Spleen (tissue), 11 donors: Measurements from ENCODE around the gene GRIK1. TPM values are rescaled to one million over a fixed set of nuclear protein-coding genes. Genes with fewer than 3 reads are reported as not detected.

Experiments
- DNase-seq: peaks from one replicate; pipeline ENCODE4 v3.0.0-alpha.2; 2020
- H3K27ac ChIP-seq, 8 donors: fragments of 200-600 bp; sonication (generic) in 7 of 8; 1 replicate in 4 of 8; 2 replicates in 4 of 8; pipeline versions ENCODE4 v1.5.0 to v1.8.0; 2016 to 2021; ENCODE audit warnings: inconsistent platforms in 4 of 8, mild to moderate bottlenecking in 4 of 8, moderate library complexity in 1 of 8
- H3K27me3 ChIP-seq, 7 donors: fragments of 200-600 bp; sonication (generic) in 6 of 7; replicated peaks in 1 of 7; 1 replicate in 4 of 7; 2 replicates in 3 of 7; pipeline versions ENCODE4 v1.5.0 to v1.8.0; 2016 to 2021; ENCODE audit warnings: inconsistent platforms in 3 of 7, mild to moderate bottlenecking in 1 of 7
- H3K36me3 ChIP-seq, 6 donors: fragments of 200-600 bp; sonication (generic) in 5 of 6; 1 replicate in 4 of 6; 2 replicates in 2 of 6; pipeline versions ENCODE4 v1.5.0 to v1.8.0; 2016 to 2021; ENCODE audit warnings: inconsistent platforms in 2 of 6
- H3K4me1 ChIP-seq, 6 donors: fragments of 200-600 bp; sonication (generic) in 5 of 6; 1 replicate in 3 of 6; 2 replicates in 3 of 6; pipeline versions ENCODE4 v1.5.0 to v1.8.0; 2016 to 2021; ENCODE audit warnings: inconsistent platforms in 3 of 6
- H3K4me3 ChIP-seq, 8 donors: fragments of 200-600 bp; sonication (generic) in 7 of 8; 1 replicate in 4 of 8; 2 replicates in 4 of 8; pipeline versions ENCODE4 v1.5.0 to v1.8.0; 2016 to 2021; ENCODE audit warnings: inconsistent platforms in 4 of 8, mild to moderate bottlenecking in 4 of 8, moderate library complexity in 2 of 8
- H3K9me3 ChIP-seq, 8 donors: fragments of 200-600 bp; sonication (generic) in 7 of 8; 1 replicate in 4 of 8; 2 replicates in 4 of 8; pipeline versions ENCODE4 v1.5.0 to v1.8.0; 2016 to 2021; ENCODE audit warnings: inconsistent platforms in 4 of 8
- POLR2A ChIP-seq, 3 donors: fragments of 450-650 bp; IDR thresholded peaks; one replicate each; pipeline ENCODE4 v1.5.1; 2017; ENCODE audit warnings: antibody characterized with exemption in 3 of 3, mild to moderate bottlenecking in 1 of 3
- POLR2AphosphoS5 ChIP-seq, 3 donors: sonication (generic); formaldehyde crosslinking; IDR thresholded peaks; one replicate each; pipeline ENCODE4 v1.5.1; 2017; ENCODE audit warnings: antibody characterized with exemption in 3 of 3
- WGBS, 5 donors: extraction: QIAGEN DNeasy Blood & Tissue Kit in 3 of 5; methylation state at CpG; one replicate each; pipeline versions ENCODE4 v1.1.5 to v1.1.7; 2013 to 2018; 5-methylcytosine and 5-hydroxymethylcytosine counted together
- intact Hi-C: fragments of 100-400 bp; cut with DNase I; formaldehyde crosslinking; loops from one replicate; pipeline ENCODE4 v1.15.0; 2023; ENCODE audit warnings: low total_unique reads
- polyA plus RNA-seq, 3 donors: library from polyadenylated mRNA; stranded (reverse); fragments of 200-250 nt; gene quantifications; one replicate each; pipeline ENCODE4 v1.2.1, GENCODE V29; 2013
- total RNA-seq, 7 donors: library from RNA; depleted of rRNA in 3 of 7; stranded (reverse); fragments of >200 nt in 3 of 7; fragmentation: NEBNext Ultra II Directional in 4 of 7; extraction: Animal tissue kit (Norgen Biotek cat#: 25700) in 4 of 7; gene quantifications; one replicate each; pipeline versions ENCODE4 v1.1.0 to v1.2.1, GENCODE V29; 2016 to 2021
- TF ChIP-seq, protein P1 (sequence below), 11 experiments: fragments of 200-600 bp in 7 of 11; fragments of 450-650 bp in 4 of 11; sonication (generic) in 4 of 11; IDR thresholded peaks in 8 of 11; conservative IDR thresholded peaks in 3 of 11; 1 replicate in 7 of 11; 2 replicates in 4 of 11; pipeline versions ENCODE4 v1.4.0 to v1.8.0; 2016 to 2021; ENCODE audit warnings: antibody characterized with exemption in 11 of 11, inconsistent platforms in 4 of 11, mild to moderate bottlenecking in 1 of 11
- donor health status: healthy with polysubstance abuse.
- donor health status: DM: no; HTN: no; CAD: no; lungs with moderate emphysema.
- donor health status: DM: no; HTN: no; CAD: no.
- donor health status: Bipolar disorder and iron deficiency.
- donor health status: healthy.
- donor health status: DM: no; HTN: no; CAD: no.
- donor health status: DM: yes; HTN: yes; CAD: no.

Gene GRIK1
- total and polyA plus RNA-seq, 10 donors: 0.02 to 0.17 (median 0.04) TPM; not detected in 7

DNA sequence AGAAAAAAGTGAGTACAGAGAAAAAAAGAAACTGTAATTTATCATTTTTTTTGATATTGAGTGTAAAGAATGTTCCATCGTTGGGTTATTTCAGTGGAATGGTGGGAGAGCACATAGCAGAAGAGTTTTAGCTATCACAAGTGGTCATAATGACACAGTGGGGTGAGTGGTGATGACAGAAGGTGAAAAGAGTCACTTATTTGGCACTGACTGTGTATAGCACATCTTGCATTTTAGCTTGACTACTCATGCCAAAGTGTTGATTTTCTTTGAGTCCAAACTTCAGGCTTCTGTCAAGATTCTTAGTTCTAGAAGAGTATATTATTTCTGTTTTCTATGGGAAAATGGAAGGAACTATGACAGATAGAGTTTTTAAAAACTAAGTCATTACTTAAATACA is 261.2 kb downstream of the GRIK1 start:
- no peak for DNase-seq
- intact Hi-C loops: no loop called here
- no peaks in the 10 kb centered on the region for H3K27me3 ChIP-seq
- H3K4me1 ChIP-seq: no peaks in the 10 kb centered on the region
- H3K4me3 ChIP-seq: no peak overlapping the region
- TF ChIP-seq, protein P1, sequence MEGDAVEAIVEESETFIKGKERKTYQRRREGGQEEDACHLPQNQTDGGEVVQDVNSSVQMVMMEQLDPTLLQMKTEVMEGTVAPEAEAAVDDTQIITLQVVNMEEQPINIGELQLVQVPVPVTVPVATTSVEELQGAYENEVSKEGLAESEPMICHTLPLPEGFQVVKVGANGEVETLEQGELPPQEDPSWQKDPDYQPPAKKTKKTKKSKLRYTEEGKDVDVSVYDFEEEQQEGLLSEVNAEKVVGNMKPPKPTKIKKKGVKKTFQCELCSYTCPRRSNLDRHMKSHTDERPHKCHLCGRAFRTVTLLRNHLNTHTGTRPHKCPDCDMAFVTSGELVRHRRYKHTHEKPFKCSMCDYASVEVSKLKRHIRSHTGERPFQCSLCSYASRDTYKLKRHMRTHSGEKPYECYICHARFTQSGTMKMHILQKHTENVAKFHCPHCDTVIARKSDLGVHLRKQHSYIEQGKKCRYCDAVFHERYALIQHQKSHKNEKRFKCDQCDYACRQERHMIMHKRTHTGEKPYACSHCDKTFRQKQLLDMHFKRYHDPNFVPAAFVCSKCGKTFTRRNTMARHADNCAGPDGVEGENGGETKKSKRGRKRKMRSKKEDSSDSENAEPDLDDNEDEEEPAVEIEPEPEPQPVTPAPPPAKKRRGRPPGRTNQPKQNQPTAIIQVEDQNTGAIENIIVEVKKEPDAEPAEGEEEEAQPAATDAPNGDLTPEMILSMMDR (IDR thresholded peaks at IDR 0.05 in 8 of 11, conservative IDR thresholded peaks at IDR 0.05 in 3 of 11): no peak
- TF ChIP-seq POLR2AphosphoS5 (IDR thresholded peaks at IDR 0.05) (no peak), POLR2A (IDR thresholded peaks at IDR 0.05) (no peak)
- H3K36me3 ChIP-seq: no peaks in the 10 kb centered on the region
- WGBS, 5 donors: 75 to 93% (median 79%) methylated on average over 1 of the region's 1 CpG
- H3K27ac ChIP-seq: no peak overlapping the region
- H3K9me3 ChIP-seq: peaks cover 0 to 8% (median 0%) of the 10 kb centered on the region in 8 donors

DNA sequence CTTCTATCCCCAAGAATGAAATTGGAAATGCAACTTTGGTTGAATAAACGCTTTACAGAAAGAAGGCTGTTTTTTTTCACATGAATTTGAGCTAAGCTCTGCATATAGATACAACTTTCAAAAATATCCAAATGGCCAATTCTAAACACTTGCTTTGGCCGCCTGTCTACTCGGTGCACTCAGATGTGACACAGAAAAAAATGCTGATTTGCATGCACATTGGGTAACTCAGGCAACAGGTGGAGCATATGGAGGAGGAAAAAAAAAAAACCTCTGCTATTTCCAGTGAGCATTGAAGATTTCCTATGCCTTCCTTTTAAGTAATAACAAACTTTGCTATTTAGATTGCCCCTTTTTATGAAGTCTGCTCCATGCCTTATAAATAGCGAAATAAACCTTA is 262.5 kb downstream of the GRIK1 start:
- Histone ChIP-seq H3K9me3 (no peaks in the 10 kb centered on the region), H3K36me3 (no peaks in the 10 kb centered on the region), H3K4me3 (no peak overlapping the region), H3K27ac (no peak overlapping the region), H3K4me1 (no peaks in the 10 kb centered on the region), H3K27me3 (no peaks in the 10 kb centered on the region)
- no peak for DNase-seq
- intact Hi-C loops: no loop called here
- TF ChIP-seq, protein P1 (IDR thresholded peaks at IDR 0.05 in 8 of 11, conservative IDR thresholded peaks at IDR 0.05 in 3 of 11): no peak
- no peak for TF ChIP-seq POLR2A (IDR thresholded peaks at IDR 0.05)
- TF ChIP-seq POLR2AphosphoS5 (IDR thresholded peaks at IDR 0.05): no peak
- WGBS, 5 donors: 82 to 89% (median 83%) methylated on average over 4 of the region's 4 CpGs

DNA sequence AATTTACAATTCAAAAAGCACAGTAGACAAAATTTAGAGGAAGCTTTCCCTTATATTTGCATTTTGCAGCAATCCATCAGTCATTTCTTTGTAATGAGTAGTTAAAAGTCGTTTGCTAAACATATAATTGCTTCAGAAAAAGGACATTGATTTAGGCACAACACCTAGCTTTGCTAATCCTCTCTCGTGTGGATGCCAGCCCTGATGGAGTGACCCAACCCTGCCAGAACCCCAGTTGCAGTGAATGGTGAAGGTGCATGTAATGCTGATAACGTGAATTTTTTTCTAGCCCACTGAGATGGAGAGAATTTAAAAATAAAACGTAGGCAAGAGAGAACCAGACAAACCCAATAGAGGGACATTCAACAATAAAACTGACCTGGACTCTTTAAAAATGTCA is 263.4 kb downstream of the GRIK1 start:
- intact Hi-C loops: no loop called here
- Histone ChIP-seq H3K4me1 (no peaks in the 10 kb centered on the region), H3K9me3 (no peaks in the 10 kb centered on the region), H3K36me3 (no peaks in the 10 kb centered on the region), H3K27ac (no peak overlapping the region), H3K27me3 (no peaks in the 10 kb centered on the region), H3K4me3 (no peak overlapping the region)
- TF ChIP-seq POLR2AphosphoS5 (IDR thresholded peaks at IDR 0.05): no peak
- TF ChIP-seq POLR2A (IDR thresholded peaks at IDR 0.05): no peak
- TF ChIP-seq, protein P1 (IDR thresholded peaks at IDR 0.05 in 8 of 11, conservative IDR thresholded peaks at IDR 0.05 in 3 of 11): no peak
- 69 to 78% (median 72%) methylated on average over 4 of the region's 4 CpGs for WGBS, 5 donors
- no peak for DNase-seq

DNA sequence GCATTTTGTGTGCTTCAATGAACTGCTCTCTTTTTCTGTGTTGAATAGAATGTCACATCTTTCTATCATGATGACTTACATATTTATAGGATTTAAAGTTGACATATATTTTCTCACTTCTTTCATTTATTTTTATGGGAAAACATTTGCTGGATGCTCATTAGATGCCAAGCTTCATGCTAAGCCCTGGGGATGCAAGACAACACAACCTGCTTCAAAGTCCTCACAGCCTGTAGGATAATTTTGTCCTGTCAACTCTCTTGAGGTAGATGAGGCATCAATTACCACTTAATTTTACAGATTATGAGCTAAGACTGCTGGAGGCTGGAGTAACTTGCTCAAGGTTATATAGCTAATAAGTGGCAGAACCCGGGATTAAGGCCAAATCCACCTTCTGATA is 264.3 kb downstream of the GRIK1 start:
- intact Hi-C loops: no loop called here
- WGBS, 5 donors: 58 to 84% (median 63%) methylated on average over 1 of the region's 1 CpG
- no peak overlapping the region for H3K4me3 ChIP-seq
- H3K9me3 ChIP-seq: no peaks in the 10 kb centered on the region
- no peaks in the 10 kb centered on the region for H3K4me1 ChIP-seq
- no peaks in the 10 kb centered on the region for H3K27me3 ChIP-seq
- H3K36me3 ChIP-seq: no peaks in the 10 kb centered on the region
- H3K27ac ChIP-seq: no peak overlapping the region
- no peak for DNase-seq
- TF ChIP-seq, protein P1 (IDR thresholded peaks at IDR 0.05 in 8 of 11, conservative IDR thresholded peaks at IDR 0.05 in 3 of 11): no peak
